ACHN (cell line): ENCODE measurements around the gene TOMM70.
"Not testable (repeated sequence)": the region's sequence is repeated elsewhere in the genome, so short reads cannot be mapped to it uniquely, and the experiment has no call there.

Experiments
- DNase-seq: peaks from one replicate; pipeline ENCODE4 v3.0.0-alpha.2; 2015
- in situ Hi-C: cut with HindIII; loops from 2 replicates; pipeline ENCODE4 v1.10.0; 2017; ENCODE audit warnings: low sequenced_read_pairs, low pct_ligation_motif_present, low pct_unique_long_range_greater_than_20kb

The TOMM70 gene

GRCh38 chr3:100376301-100376700 is 24.6 kb downstream of the TOMM70 start:
- in situ Hi-C loops = no loop called here
- no peak for DNase-seq

- in situ Hi-C loops = no loop called here
- no peak for DNase-seq
Observed at GRCh38 chr3:100374521-100374920, 26.4 kb downstream of the TOMM70 start.

- no peak for DNase-seq
- in situ Hi-C loops = no loop called here
Observed at GRCh38 chr3:100370756-100371155, 30.1 kb downstream of the TOMM70 start.

- no peak for DNase-seq
- in situ Hi-C loops = no loop called here
Observed at GRCh38 chr3:100368441-100368840, 32.4 kb downstream of the TOMM70 start.

GRCh38 chr3:100366424-100366823 is 34.5 kb downstream of the TOMM70 start:
- in situ Hi-C loops = no loop called here
- DNase-seq = no peak

GRCh38 chr3:100364421-100364820 is 36.5 kb downstream of the TOMM70 start:
- in situ Hi-C loops = no loop called here
- no peak for DNase-seq

GRCh38 chr3:100361897-100362296 is 39.0 kb downstream of the TOMM70 start:
- in situ Hi-C loops = no loop called here
- DNase-seq = no peak

GRCh38 chr3:100360757-100361496 is 40.0 kb downstream of the TOMM70 start:
- in situ Hi-C loops = no loop called here

GRCh38 chr3:100359035-100359434 is 41.9 kb downstream of the TOMM70 start:
- DNase-seq = no peak
- in situ Hi-C loops = no loop called here

More at GRCh38 chr3:100360757-100361496, 40.0 kb downstream of the TOMM70 start:
- no peak for DNase-seq

GRCh38 chr3:100358413-100358812 is 42.5 kb downstream of the TOMM70 start:
- peak; percentile 12 for DNase-seq
- in situ Hi-C loops = no loop called here

- DNase-seq = peak; percentile 83
- in situ Hi-C loops = no loop called here
Observed at GRCh38 chr3:100354850-100355249, 46.0 kb downstream of the TOMM70 start.

GRCh38 chr3:100352296-100353231 is 48.3 kb downstream of the TOMM70 start:
- in situ Hi-C loops = no loop called here
- no peak for DNase-seq

- in situ Hi-C loops = not testable (repeated sequence)
Observed at GRCh38 chr3:100351770-100352169, 49.1 kb downstream of the TOMM70 start.

GRCh38 chr3:100348727-100349126 is 52.2 kb downstream of the TOMM70 start:
- in situ Hi-C loops = no loop called here
- no peak for DNase-seq

More at GRCh38 chr3:100351770-100352169, 49.1 kb downstream of the TOMM70 start:
- DNase-seq = not testable (repeated sequence)

GRCh38 chr3:100340527-100340926 is 60.4 kb downstream of the TOMM70 start:
- no peak for DNase-seq
- in situ Hi-C loops = no loop called here

GRCh38 chr3:100339786-100340185 is 61.1 kb downstream of the TOMM70 start:
- DNase-seq = no peak
- in situ Hi-C loops = no loop called here

GRCh38 chr3:100338911-100339310 is 62.0 kb downstream of the TOMM70 start:
- no peak for DNase-seq
- in situ Hi-C loops = no loop called here

- DNase-seq, in situ Hi-C loops: not testable (repeated sequence)
Observed at GRCh38 chr3:100336229-100336628, 64.7 kb downstream of the TOMM70 start.

- DNase-seq = peak; percentile 27
- in situ Hi-C loops = no loop called here
Observed at GRCh38 chr3:100335434-100335833, 65.5 kb downstream of the TOMM70 start.
